ENCODE results near the gene EPB41L3. TPM values are rescaled to one million over a fixed set of nuclear protein-coding genes. Genes with fewer than 3 reads are reported as not detected.

The EPB41L3 gene
- total and polyA plus RNA-seq, 2 experiments from 2014 or later = 20.8 to 24.5 TPM

- Histone ChIP-seq H3K4me1 (ENCODE audit: insufficient read depth) (no peaks in the 10 kb centered on the region), H3K27me3 (no peaks in the 10 kb centered on the region), H3K36me3 (replicated peaks; ENCODE audit: insufficient read depth, low read depth) (no peaks in the 10 kb centered on the region), H3K27ac (no peak overlapping the region), H3K4me3 (no peak overlapping the region), H3K9me2 (replicated peaks; ENCODE audit: insufficient read depth) (no peaks in the 10 kb centered on the region), H3K4me2 (no peak overlapping the region), H3K79me2 (no peaks in the 10 kb centered on the region), H2AFZ (no peak overlapping the region), H4K20me1 (ENCODE audit: insufficient read depth, poor library complexity, severe bottlenecking) (no peaks in the 10 kb centered on the region), H3K9me3 (ENCODE audit: low read depth) (no peaks in the 10 kb centered on the region)
- no peak for TF ChIP-seq EZH2 (IDR thresholded peaks at IDR 0.05; ENCODE audit: borderline replicate concordance)
- TF ChIP-seq, protein P1, sequence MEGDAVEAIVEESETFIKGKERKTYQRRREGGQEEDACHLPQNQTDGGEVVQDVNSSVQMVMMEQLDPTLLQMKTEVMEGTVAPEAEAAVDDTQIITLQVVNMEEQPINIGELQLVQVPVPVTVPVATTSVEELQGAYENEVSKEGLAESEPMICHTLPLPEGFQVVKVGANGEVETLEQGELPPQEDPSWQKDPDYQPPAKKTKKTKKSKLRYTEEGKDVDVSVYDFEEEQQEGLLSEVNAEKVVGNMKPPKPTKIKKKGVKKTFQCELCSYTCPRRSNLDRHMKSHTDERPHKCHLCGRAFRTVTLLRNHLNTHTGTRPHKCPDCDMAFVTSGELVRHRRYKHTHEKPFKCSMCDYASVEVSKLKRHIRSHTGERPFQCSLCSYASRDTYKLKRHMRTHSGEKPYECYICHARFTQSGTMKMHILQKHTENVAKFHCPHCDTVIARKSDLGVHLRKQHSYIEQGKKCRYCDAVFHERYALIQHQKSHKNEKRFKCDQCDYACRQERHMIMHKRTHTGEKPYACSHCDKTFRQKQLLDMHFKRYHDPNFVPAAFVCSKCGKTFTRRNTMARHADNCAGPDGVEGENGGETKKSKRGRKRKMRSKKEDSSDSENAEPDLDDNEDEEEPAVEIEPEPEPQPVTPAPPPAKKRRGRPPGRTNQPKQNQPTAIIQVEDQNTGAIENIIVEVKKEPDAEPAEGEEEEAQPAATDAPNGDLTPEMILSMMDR (IDR thresholded peaks at IDR 0.05; ENCODE audit: poor library complexity) = peak; percentile 61
- peak; percentile 62 for DNase-seq (ENCODE audit: low spot score)
- 75% methylated on average over 6 of the region's 6 CpGs for WGBS (ENCODE audit: low lambda C conversion rate, missing lambda C conversion rate)
Measured at GRCh38 chr18:5424903-5425664, 118.7 kb downstream of the EPB41L3 start.

DNA sequence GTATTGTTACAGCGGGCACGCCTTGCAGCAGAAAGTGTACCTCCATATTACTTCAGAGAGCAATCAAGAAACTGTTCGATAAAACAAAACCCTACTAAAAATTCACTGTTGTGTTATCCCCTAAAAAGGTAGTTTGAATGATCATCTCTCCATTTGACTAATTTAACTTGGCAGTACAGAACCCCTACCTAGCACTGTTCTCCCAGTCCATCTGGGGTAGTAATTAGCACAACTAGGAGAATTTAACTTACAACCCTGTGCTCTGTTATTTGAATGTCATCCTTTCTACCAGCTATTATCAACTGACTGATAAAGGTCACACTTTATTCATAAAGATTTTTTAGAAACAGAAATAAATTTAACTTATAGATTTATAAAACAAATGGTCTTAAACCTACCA, 121.2 kb downstream of the EPB41L3 start:
- Histone ChIP-seq H3K36me3 (replicated peaks; ENCODE audit: insufficient read depth, low read depth) (no peaks in the 10 kb centered on the region), H3K4me1 (ENCODE audit: insufficient read depth) (no peaks in the 10 kb centered on the region), H3K9me2 (replicated peaks; ENCODE audit: insufficient read depth) (no peaks in the 10 kb centered on the region), H2AFZ (no peak overlapping the region), H3K27me3 (no peaks in the 10 kb centered on the region), H3K9me3 (ENCODE audit: low read depth) (no peaks in the 10 kb centered on the region), H3K79me2 (no peaks in the 10 kb centered on the region), H3K4me2 (no peak overlapping the region), H3K27ac (no peak overlapping the region), H3K4me3 (no peak overlapping the region), H4K20me1 (ENCODE audit: insufficient read depth, poor library complexity, severe bottlenecking) (no peaks in the 10 kb centered on the region)
- no peak for DNase-seq (ENCODE audit: low spot score)
- no peak for TF ChIP-seq EZH2phosphoT487 (IDR thresholded peaks at IDR 0.05; ENCODE audit: low read depth, severe bottlenecking, unreplicated experiment)
- TF ChIP-seq EZH2 (IDR thresholded peaks at IDR 0.05; ENCODE audit: borderline replicate concordance) = no peak
- TF ChIP-seq, protein P1 (IDR thresholded peaks at IDR 0.05; ENCODE audit: poor library complexity) = no peak
- 97% methylated on average over 3 of the region's 3 CpGs for WGBS (ENCODE audit: low lambda C conversion rate, missing lambda C conversion rate)

- no peaks in the 10 kb centered on the region for H3K36me3 ChIP-seq (replicated peaks; ENCODE audit: insufficient read depth, low read depth)
- no peaks in the 10 kb centered on the region for H3K27me3 ChIP-seq
- no peak overlapping the region for H3K4me2 ChIP-seq
- WGBS (ENCODE audit: low lambda C conversion rate, missing lambda C conversion rate) = 89% methylated on average over 5 of the region's 5 CpGs
- H3K9me2 ChIP-seq (replicated peaks; ENCODE audit: insufficient read depth) = no peaks in the 10 kb centered on the region
- no peak overlapping the region for H3K4me3 ChIP-seq
- no peak overlapping the region for H2AFZ ChIP-seq
- H3K79me2 ChIP-seq = no peaks in the 10 kb centered on the region
- TF ChIP-seq, protein P1 (IDR thresholded peaks at IDR 0.05; ENCODE audit: poor library complexity) = no peak
- TF ChIP-seq EZH2 (IDR thresholded peaks at IDR 0.05; ENCODE audit: borderline replicate concordance) (no peak), EZH2phosphoT487 (IDR thresholded peaks at IDR 0.05; ENCODE audit: low read depth, severe bottlenecking, unreplicated experiment) (no peak)
- no peaks in the 10 kb centered on the region for H3K9me3 ChIP-seq (ENCODE audit: low read depth)
- H4K20me1 ChIP-seq (ENCODE audit: insufficient read depth, poor library complexity, severe bottlenecking) = no peaks in the 10 kb centered on the region
- H3K4me1 ChIP-seq (ENCODE audit: insufficient read depth) = no peaks in the 10 kb centered on the region
- no peak for DNase-seq (ENCODE audit: low spot score)
- H3K27ac ChIP-seq = no peak overlapping the region
Measured at GRCh38 chr18:5421981-5422380, 121.8 kb downstream of the EPB41L3 start.
